CD1c-positive myeloid dendritic cell (primary cell): ENCODE measurements around the gene PLD1.
A peak's percentile ranks its signal among the peaks of the same experiment; 100 is the strongest.

Experiments
- DNase-seq: peaks from one replicate; pipeline ENCODE4 v3.0.0-alpha.2; 2016; ENCODE audit errors: extremely low spot score

The PLD1 gene

DNA sequence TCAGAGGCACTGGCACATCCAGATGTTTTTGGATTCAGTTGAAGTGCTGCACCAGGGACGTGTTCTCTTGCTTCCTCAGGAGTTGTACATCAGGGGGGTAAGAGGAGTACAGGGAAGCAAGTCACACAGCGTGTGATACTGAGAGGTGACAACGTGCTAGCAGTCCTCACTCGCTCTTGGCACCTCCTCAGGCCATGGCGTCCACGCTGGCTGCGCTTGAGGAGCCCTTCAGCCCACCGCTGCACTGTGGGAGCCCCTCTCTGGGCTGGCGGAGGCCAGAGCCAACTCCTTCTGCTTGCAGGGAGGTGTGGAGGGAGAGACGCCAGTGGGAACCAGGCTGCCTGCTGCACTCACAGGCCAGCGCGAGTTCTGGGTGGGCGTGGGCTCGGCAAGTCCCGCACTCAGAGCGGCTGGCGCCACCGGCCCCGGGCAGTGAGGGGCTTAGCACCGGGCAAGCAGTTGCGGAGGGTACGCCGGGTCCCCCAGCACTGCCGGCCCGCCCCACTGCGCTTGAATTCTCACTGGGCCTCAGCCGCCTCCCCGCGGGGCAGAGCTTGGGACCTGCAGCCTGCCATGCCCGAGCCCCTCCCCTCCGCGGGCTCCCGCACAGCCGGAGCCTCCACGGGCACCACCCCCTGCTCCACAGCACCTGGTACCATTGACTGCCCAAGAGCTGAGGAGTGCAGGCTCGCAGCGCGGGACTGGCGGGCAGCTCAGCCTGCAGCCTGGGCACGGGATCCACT is 64.5 kb downstream of the PLD1 start:
- no peak for DNase-seq

DNA sequence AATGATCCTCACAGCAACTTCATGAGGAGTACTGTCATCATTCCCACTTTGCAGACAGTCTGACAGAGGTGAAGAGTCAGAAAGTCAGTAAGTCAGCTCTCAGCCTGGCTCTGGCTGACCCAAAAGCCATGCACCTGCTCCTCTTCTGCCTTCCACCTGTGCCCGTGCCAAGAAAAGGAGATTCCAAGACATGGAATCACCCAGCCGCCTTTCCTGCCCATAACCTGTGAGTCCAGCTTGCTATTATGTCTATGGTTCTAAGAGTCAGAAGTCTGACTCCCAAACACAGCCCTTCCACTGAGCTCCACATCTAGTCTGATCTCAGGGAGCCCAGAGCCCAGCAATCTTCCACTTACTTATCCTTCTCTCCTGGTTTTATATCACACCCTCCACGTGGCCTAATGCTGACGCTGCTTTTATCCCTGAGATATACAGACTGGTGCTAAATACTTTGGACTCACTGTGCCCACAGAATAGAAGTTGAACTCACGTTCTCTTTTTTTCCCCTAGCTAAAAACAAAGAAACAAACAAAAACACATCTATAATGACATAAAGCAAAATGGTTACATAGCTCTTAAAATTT is 66.0 kb downstream of the PLD1 start:
- DNase-seq: no peak

DNA sequence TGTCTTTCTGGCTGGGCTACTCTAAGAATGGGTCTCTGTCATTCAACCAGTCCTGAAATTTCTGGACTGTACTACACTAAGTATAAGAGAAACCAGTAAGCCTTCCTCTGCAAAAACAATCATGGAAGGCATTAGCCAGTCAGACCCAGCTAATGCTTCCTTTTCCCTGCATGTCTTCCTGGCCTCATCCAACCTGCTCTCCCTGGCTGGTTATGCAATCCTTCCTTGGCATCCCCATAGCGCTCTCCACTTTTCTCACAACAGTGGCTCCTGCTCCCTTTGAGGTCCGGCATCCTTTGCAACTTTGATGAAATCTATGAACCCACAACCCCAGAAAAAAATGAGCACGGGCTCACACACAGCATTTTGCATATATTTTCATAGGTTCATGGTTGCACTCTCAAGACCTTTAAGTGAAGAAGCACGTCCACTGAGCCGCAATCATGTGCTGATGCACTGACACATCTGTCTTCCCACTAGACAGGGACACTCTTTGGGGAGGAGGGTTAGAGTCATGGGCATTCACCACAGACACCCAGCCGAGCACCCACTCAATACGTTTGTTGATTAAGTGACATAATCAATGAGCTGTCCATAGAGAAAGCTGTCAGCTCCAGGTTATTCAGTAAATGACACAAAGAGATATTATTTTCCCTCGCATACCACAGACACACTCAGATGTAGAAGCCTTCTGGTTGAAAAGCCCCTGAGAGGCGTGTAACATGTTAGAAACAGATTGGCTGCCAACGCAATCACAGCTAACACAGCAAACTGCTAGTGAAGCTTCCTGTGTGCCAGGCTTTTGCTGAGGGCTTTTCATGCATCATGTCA is 66.7 kb downstream of the PLD1 start:
- no peak for DNase-seq

DNA sequence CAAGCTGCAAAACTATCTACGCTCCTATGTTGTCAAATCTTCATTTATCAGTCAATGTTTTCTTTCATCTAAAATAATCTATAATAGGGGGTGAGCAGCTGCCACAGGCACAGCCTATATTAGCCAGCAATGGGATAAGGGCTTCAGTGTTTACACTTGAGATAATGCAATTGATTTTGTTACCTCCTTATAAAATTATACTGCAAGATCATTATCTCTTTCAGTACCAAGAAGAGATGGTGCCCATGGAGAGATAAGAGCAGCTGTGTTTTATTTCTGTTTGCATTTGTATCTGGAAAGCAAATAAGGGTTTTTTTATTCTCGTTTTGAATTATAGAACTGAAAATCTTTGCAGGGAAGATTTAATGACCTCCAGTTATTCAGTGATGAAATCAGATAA is 68.9 kb downstream of the PLD1 start:
- DNase-seq: no peak

DNA sequence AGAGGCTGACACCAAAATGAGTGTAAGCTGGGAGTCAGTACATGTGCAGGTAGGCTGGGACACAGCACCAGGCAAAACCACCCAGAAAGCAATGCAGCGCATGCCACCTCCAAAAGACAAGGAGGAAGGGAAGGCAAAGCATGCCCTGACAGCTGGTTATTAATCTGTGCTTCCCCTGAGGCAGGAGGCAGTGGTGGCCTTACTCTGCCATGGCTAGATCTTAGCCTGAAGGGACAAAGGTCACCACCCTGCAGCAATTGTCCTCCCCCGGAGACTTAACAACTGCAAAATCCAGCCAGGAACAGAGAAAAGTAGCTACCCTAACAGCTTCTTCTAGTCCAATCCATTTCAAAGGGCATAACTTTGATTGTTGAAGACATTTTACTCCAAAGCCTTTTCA is 73.7 kb downstream of the PLD1 start:
- no peak for DNase-seq

DNA sequence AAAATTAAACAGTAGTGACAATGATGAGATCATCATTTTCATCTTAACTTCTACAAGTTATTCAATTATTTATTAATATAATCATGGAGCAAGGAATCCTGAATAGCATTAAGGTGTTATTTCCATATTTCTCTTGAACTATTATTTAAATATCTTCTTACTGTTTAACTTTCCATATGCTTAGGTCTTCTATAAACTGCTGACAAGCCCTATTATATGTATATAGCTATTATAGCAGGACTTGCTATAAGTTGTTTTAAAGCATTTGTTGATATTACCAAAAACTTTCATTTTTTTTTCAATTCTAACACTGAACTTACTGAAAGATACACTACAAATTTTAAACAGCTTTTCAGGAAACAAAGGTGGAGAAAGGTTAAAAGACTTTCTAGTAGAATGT is 76.7 kb downstream of the PLD1 start:
- DNase-seq: no peak

DNA sequence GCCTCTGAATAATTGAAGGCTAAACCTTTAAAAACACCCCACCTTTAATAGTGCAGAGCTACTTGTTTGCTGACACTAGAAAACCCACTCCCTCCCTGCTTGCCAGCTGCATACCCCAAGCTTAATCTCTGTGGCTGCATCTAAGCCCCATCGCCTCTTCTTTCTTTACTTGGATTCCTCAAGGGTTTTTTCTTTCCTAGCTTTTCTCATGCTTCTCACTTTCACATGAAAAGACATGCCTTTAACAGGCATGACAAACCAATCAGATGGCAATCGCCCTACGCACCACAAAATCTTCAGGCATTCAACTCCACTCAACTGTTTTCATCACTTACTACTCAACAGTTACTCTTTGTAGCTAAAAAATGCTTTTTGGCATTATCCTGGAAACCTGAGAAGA is 77.5 kb downstream of the PLD1 start:
- no peak for DNase-seq

DNA sequence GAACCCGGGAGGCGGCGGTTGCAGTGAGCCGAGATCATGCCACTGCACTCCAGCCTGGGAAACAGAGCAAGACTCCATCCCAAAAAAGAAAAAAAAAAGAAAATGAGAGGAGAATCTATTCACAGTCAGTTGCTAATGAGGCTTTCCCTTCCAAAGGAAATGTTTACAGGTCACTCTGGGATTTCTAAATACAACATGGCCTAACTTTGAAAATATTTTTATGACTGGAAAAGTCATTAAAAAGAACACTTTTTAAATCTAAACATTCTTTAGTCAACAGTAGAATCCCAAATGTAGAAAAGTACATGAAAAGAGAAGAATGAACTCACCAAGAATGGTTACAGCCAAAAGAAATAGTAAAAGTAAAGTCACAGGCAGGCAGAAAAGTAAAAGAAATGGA is 78.6 kb downstream of the PLD1 start:
- no peak for DNase-seq

DNA sequence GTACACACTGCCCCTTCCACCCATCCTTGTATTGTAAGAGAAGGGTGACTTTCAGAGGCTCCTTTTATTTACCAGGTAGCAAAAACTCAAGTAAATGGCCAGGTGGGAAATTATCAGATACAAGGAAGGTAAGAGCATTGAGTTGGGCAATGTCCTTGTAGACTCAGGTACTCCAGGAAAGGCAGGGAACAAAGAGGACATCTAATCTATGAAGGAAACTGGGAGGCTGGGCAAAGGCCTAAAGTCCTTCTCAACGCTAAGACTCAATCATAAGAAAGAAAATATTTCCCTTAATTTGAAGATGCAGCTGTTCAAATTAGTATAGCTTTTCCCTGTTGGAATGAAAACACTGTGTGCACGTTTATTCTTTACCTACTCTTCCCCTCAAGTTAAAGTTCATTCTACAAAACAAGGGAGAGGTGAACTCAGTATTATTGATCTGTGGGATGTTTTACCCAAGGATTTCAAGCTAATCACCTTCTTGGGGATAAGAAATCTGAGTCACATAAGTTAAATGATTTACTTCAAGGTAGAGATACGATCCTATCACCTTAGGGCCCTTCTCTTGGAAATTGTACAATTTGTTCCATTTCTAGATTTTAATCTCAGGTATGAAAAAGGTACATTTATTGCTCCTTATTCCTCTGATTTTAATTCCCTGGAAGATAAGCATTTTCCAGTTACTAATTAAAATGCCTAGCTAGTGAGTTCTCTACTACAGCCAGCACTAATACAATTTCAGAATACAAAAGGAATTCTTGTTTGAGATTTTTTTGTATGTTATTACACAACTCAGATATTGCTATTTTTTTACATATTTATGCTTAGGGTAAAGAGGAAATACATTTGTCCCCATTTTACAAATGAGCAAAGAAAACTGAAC is 80.6 kb downstream of the PLD1 start:
- no peak for DNase-seq

DNA sequence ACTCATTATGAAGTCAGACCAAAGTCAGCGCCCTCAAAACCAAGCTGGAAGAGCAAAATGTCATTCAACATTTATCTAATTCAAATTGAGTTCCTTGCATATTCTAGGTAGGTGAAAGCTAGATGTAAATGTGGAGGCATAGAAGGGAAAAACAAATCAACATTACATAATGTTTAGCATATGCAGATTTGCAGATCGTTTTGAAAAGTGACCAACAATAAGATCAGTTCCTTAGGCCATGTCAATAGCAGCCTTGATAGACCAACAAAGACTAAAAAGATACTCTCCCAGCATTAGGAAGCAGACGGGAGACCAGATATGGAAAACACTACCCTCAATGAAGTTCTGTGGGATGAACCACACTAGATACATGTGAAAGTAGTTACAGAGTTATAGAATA is 83.0 kb downstream of the PLD1 start:
- DNase-seq: no peak

DNA sequence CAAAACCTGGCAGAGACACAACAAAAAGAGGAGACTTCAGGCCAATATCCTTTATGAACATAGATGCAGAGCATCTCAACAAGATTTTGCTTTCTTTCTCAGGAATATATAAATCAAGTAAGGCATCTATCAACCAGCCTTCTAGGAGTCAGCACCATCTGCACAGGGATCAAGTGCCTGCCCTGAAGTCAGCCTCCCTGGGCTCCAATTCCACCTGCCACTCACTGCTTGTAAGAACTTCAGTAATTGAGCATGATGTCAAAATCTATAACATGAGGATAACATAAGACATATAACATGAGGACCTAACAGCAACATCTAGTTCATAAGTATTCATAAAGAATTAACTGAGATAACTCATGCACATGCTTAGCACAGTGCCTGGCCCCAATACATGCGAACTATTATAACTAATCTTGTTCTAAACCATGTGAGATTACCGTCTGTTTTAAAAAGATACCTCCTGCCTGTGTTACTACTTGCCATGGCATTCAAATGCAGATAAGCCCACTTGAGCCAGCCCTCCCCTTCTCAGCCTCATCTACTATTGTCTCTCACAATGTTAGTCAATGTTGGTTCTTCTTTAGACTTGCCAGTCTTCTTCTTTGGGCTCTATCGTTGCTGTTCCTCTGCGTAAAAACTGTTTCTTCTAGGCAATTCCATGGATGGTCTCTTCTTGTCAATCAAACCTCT is 91.6 kb downstream of the PLD1 start:
- no peak for DNase-seq

DNA sequence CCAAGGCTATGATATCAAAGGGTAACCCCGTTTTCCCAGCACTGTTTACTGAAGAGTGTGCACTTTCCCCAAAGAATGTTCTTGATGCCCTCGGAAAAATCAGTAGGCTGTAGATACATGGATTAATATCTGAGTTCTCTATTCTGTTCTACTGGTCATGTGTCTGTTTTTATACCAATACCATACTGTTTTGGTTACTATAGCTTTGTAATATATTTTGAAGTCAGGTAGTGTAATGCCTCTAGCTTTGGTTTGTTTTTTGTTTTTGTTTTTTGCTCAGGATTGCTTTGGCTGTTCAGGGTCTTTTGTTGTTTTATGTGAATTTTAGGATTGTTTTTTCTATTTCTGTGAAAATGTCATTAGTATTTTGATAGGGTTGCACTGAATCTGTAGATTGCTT is 95.1 kb downstream of the PLD1 start:
- no peak for DNase-seq

DNA sequence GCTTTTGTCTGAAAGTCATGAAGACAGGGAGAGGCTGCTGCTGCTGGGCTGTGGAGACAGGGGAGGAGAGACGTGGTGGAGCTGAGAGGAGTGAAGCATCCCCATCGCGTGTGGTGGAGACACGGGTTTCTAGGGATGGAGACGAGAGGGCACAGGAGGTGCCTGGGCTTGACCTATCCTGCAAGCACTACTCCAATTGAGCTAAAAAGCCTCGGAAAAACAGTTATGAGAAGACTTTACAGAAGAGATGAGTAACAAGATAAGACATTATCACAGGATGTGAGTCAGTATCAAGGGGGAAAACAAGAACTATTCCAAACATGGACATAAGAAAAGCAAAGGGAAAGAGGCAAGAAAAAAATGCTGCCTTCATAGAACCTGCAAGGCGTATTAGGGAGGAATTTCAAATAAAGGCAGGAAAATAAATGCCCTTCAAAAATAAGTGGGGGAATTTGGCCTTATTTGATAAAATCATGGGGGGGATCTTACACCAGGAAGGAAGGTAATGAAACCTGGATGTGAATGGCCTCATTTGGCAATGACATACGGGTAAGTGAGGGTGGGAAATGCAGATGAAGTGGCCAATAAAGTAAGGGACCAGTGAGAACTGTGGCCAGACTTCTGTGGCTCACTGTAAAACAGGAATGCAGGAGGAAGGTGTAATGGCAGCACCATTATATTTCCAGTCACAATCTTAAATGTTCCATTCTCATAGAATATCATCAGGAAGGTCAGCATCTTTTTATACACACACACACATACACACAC is 97.9 kb downstream of the PLD1 start:
- DNase-seq: no peak

DNA sequence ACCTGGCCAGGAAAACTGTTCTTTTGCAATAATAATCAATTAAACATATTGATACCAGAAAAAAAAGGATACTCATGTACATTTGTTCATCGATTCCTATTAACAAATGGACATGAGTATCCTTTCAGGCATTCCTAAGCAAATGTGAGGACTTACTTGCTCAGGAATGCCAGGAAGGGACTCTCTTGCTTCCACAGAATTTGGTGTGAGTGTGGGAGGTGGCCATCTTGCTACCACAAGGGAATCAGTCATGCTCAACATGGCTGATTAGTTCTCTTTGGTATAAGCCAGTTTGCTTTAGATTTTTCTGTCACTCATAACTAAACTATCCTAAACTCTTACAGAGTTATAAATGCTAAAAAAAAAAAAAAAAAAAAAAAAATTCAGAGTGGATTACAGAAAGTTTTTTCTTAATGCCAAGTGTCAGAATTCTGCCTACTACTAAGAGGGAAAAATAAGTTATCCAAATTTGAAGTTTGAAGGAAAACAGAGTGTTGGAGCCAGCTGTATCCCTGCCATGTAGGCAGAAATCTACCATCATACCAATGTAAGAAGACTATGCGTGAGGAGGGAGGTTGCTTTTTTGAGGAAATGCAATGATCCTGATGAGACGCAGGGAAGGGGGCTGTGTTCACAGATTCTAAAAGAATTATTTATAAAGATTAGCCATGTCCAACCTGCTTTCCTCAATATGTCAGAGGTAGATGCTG is 98.7 kb downstream of the PLD1 start:
- DNase-seq: no peak

DNA sequence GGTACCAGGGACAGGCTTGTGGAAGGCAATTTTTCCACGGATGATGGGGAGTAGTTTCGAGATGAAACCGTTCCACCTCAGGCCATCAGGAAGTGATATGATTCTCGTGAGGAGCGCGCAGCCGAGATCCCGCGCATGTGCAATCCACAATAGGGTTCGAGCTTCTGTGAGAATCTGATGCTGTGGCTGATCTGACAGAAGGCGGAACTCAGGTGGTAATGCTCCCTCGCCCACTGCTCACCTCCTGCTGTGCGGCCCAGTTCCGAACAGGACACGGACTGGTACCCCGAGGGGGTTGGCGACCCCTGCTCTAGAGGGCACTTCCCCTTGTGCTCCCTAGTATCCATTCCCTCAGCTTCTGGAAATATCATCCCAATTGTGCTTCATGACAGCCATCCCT is 99.9 kb downstream of the PLD1 start:
- DNase-seq: no peak

DNA sequence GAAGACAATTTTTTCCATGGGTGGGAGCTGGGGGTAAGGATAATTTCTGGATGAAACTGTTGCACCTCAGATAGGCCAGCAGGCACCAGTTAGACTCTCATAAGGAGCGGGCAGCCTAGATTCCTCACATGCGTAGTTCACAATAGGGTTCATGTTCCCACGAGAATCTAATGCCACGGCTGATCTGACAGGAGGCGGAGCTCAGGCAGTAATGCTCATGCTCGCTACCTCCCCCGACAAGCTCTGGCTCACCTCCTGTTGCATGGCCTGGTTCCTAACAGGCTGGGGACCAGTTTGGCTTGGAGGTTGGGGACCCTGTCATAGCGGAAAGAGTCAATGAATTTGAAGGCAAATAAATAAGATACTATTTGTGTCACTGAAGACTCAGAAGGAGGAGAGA is 105.5 kb downstream of the PLD1 start:
- DNase-seq: no peak

DNA sequence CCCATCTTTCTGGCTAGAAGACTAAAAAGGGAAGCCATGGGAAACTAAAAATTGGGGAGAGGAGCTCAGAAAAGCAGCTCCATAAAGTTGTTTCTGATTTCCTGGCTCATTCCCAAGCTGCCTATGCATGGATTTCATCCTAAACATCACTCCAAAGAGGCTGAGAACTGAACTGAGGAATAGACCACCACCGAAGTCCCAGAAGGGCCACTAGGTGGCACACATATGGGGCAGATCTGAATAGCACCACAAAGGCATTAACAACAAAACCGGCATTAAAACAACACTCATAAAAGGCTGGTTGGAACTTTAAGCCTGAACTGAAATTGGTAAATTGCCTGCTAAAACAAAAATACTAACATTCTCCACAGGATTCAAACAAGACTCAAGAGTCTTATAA is 106.3 kb downstream of the PLD1 start:
- peak; percentile 29 for DNase-seq

DNA sequence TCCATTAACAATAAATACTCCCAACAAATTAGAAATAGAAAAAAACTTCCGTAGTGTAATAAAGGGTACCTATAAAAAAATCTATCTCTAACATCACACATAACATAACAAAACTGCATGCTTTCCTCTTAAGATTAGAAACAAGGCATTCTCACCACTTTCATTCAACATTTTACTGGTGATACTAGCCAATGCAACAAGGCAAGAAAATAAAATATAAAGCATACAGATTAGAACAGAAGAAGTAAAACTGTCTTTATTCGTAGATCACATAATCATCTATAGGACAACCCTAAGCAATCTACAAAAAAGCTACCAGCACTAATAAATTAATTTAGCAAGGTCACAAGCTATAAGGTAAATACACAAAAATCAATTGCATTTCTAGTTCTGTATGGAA is 107.1 kb downstream of the PLD1 start:
- no peak for DNase-seq

DNA sequence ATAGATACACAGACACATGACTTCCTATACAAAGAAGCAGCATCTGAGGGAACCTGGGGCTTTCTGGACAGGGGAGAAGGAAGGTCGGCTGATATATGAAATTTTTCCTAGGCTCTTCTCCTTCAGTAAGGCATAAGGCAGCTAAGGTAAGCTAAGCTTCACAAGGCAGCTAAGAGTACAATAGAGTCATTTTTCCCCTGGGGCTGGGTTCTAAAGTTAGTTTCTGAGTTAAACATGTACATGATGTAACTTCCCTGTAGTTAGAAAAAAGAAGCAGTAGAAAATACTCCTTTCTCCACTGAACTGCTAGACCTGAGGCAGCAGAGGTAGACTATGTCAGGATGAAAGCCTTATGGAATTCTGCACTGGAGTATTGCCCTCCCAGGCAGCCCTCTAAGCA is 109.6 kb downstream of the PLD1 start:
- no peak for DNase-seq

DNA sequence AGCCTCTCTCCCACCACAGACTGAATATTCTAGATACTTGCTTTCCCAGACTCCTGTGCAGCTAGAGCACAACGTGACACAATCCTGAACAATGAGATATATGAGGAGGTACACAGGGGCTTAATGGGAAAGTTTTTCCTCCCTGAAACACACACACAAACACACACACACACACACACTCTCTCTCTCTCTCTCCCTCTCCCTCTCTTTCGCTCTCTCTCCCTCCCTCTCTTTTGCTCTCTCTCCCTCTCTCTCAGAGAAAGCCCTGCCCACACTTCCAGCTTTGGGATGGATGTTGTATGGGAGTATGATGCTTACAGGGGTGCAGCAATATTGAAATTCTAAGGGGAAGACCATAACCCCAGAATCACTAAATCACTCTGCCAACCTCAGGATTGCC is 110.1 kb downstream of the PLD1 start:
- DNase-seq: no peak
